Stimulated activated CD4-positive, alpha-beta T cell treated with anti-CD3 and anti-CD28 coated beads, Interleukin-1b, Interleukin-23, amount 100 ng/mL, for 24 hours (primary cell): ENCODE results near the gene TMEM126B.
"Not testable (repeated sequence)": the region's sequence is repeated elsewhere in the genome, so short reads cannot be mapped to it uniquely, and the experiment has no call there.

Source experiments
- DNase-seq, 4 experiments: peaks; one replicate each; pipeline ENCODE4 v3.0.0-alpha.2; 2020; ENCODE audit warnings: low read depth in 4 of 4, low spot score in 1 of 4

TMEM126B gene

GRCh38 chr11:85647078-85647477 is 18.7 kb downstream of the TMEM126B start:
- DNase-seq: no peak

GRCh38 chr11:85647604-85648299 is 19.4 kb downstream of the TMEM126B start, which contains the start of gene TMEM126A:
TSS of gene TMEM126A (plus strand) at chr11:85647967. CDS start at chr11:85650256, 2,289 bp downstream.
- DNase-seq: peak; percentile 81 to 91 (median 89)

- DNase-seq: no peak
Observed at GRCh38 chr11:85651118-85651517, 22.7 kb downstream of the TMEM126B start.

GRCh38 chr11:85652786-85653447 is 24.5 kb downstream of the TMEM126B start:
- no peak for DNase-seq

- not testable (repeated sequence) for DNase-seq
Observed at GRCh38 chr11:85654343-85654742, 25.9 kb downstream of the TMEM126B start.

GRCh38 chr11:85656777-85657176 is 28.4 kb downstream of the TMEM126B start:
- no peak for DNase-seq

GRCh38 chr11:85658180-85658579 is 29.8 kb downstream of the TMEM126B start:
- no peak for DNase-seq

GRCh38 chr11:85661972-85662664 is 33.7 kb downstream of the TMEM126B start:
- DNase-seq: no peak

- DNase-seq: no peak
Observed at GRCh38 chr11:85663080-85663752, 34.8 kb downstream of the TMEM126B start.

- peak; percentile 60 to 75 (median 72) for DNase-seq
Observed at GRCh38 chr11:85663753-85664614, 35.6 kb downstream of the TMEM126B start.

- peak; percentile 87 to 93 (median 90) for DNase-seq
Observed at GRCh38 chr11:85664615-85665481, 36.5 kb downstream of the TMEM126B start, which contains the start of gene CREBZF. TSS of gene CREBZF (minus strand) at chr11:85665129. CDS start at chr11:85664875, 254 bp downstream.

GRCh38 chr11:85665733-85666132 is 37.3 kb downstream of the TMEM126B start:
- no peak for DNase-seq

- DNase-seq: no peak
Observed at GRCh38 chr11:85666687-85667086, 38.3 kb downstream of the TMEM126B start.

GRCh38 chr11:85668157-85668556 is 39.8 kb downstream of the TMEM126B start:
- DNase-seq: no peak

- DNase-seq: not testable (repeated sequence)
Observed at GRCh38 chr11:85670949-85671663, 42.7 kb downstream of the TMEM126B start.

- no peak for DNase-seq
Observed at GRCh38 chr11:85672105-85672902, 43.9 kb downstream of the TMEM126B start.

- no peak for DNase-seq
Observed at GRCh38 chr11:85673393-85673792, 45.0 kb downstream of the TMEM126B start.

GRCh38 chr11:85679576-85679975 is 51.2 kb downstream of the TMEM126B start:
- DNase-seq: no peak
